HG03045 (cell line): ENCODE measurements around the gene FOXN3.

Source experiments
- ATAC-seq: cut with Tn5 transposase; IDR thresholded peaks from one replicate; pipeline ENCODE4 v1.9.1; 2021; ENCODE audit warnings: mild to moderate bottlenecking, moderate library complexity; ENCODE audit not compliant: unreplicated experiment

FOXN3 gene

GRCh38 chr14:89384636-89385035, 32.4 kb downstream of the FOXN3 start:
- no peak for ATAC-seq

- ATAC-seq = peak; percentile 81
Measured at GRCh38 chr14:89384023-89384422, 33.0 kb downstream of the FOXN3 start.

DNA sequence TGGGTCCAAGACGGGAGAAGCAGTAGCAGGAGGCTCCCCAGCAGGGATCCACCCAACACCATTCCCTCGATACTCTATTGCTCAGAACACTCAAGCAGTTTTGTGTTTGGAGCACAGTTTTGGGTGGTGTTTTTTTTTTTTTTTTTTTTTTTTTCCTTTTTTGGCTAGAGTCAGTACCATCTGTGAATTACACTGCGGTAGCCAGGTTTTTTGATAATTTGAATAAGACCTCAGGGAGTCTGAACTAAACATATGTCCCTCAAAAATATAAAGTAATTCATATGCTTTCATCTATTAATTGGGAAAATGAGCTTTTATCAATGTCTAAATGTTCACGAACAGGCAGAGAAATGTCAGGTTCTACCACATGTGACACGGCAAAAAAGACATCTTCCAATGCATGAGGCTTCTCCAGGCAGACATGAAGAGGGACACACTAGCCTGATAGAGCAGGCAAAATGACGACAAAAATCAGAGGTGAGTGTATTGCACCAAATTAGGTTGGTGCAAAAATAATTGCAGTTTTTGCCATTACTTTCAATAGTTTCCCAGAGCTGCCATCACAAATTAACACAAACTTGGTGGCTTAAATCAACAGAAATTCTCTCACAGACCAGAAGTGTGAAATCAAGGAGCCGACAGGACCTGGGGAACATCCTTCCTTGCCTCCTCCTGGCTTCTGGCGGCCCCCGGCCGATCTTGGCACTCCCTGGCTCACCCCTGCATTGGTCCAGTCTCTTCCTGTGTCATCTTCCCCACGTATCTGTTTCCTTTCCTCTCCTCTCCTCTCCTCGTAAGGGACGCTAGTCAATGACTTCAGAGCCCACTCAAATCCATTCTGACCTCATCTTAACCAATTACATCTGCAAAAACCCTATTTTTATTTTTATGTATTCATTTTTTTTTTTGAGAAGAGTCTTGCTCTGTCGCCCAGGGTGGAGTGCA, 33.9 kb downstream of the FOXN3 start:
- ATAC-seq = no peak

GRCh38 chr14:89382487-89382886, 34.5 kb downstream of the FOXN3 start:
- ATAC-seq = no peak

GRCh38 chr14:89379891-89380820, 36.9 kb downstream of the FOXN3 start:
- ATAC-seq = no peak

GRCh38 chr14:89379006-89379405, 38.0 kb downstream of the FOXN3 start:
- ATAC-seq = no peak

DNA sequence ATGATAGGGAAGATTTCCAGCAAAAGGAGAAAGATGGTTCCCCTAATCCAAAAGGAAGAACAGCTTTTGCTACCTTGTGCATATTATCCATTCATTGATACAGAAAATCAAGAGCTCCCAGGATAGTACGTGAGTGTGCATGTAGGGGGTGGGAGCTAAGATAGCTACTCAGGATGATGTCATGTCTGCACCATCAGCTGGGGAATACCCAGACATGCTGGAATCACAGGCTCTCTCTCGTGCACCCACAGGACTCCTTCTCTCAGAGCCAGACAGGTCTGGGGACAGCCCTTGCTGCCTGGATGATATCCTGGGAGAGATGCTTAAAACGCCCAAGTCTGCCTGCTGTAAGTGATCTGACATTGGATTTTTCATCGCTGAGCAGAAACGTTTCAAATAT, 38.9 kb downstream of the FOXN3 start:
- ATAC-seq = peak; percentile 77

- no peak for ATAC-seq
Measured at GRCh38 chr14:89377544-89377943, 39.5 kb downstream of the FOXN3 start.

GRCh38 chr14:89374908-89375307, 42.1 kb downstream of the FOXN3 start:
- no peak for ATAC-seq

DNA sequence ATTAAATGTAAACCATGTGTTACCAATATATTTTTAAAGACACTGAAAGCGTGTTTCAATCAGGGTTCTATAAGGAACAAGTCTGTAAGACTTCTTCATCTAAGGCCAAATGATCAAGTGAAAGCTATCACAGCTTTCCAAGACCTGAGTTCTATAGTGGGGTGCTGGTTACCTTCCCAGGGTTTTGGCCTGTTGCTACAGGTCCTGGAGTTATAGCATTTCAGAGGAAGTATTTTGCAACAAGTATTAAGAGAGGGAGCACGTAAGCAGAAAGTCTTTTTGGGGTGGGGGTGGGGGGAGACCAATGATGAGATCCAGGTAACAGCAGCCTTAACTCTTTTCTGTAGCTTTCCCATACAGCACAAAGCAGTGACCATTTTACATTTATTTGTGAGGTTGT, 43.8 kb downstream of the FOXN3 start:
- no peak for ATAC-seq

DNA sequence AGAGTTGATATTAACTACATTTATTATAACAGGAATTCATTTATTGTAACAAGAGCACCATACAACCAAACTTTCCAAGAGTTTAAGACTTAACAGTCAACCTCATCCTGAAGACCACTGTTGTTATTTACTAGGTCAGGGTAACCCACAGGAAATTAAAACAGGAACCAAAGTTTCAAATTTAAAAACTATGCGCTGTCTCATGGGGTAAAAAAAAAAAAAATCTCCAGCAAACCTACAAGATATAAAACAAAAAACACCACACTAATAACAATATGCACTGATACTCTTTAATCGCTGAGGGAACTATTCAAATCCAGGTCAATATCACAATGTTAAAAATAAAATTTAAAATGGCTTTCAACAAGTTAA, 44.5 kb downstream of the FOXN3 start:
- no peak for ATAC-seq

DNA sequence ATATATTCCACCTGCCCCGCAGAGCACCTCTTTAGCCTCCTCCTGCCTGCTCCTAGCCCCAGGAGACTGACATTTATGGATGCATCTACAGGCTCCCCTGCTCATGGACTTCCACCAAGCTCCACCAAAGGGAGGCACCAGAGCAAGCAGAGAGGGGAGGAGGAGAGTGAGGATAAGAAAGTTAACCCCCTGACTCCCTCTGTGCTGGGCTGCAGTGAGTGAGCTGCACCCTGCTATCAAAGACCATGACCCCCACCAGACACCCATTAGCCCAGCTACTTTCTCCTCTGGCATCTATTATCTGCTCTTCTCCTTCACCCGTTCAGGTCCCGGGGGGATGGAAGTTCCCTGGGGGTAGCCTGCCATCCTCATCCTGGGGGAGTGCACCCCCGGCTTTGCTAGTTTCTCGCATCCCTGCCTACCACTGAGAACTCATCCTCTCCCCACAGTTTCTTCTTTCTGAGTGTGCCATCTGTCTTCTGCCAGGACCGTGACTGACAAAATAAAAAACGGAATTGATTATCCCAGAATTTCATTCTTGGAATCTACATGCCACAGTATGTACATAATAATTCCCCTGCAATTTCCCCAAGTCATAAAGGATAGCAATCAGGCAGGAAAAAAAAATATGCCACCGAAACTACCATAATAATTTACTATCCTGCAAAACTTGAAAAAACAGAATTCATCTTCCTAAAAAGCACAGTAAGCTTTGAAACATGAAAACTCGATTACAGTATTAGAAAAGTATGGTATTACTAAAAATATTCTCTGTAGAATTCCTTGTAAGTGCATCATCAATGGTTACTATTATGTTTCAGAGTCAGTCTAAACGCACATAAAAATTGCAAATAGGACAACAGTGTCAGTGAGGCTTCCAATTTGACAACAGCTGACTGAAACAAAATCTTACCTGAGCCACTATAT, 45.2 kb downstream of the FOXN3 start:
- no peak for ATAC-seq

- ATAC-seq = no peak
Measured at GRCh38 chr14:89370781-89371180, 46.3 kb downstream of the FOXN3 start.

- ATAC-seq = no peak
Measured at GRCh38 chr14:89370381-89370780, 46.7 kb downstream of the FOXN3 start.

DNA sequence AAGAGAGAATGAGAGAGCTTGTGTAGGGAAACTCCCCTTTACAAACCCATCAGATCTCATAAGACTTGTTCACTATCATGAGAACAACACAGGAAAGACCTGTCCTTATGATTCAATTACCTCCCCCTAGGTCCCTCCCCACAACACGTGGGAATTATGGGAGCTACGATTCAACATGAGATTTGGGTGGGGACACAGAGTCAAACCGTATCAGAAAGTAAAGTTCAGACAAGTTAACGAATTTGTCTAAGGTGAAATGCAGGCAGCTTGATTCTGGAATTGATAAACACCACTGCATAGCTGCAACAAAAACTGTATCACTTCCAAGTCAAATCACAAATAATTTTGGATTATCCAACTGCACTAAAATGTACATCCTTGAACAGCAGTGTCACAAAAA, 47.4 kb downstream of the FOXN3 start:
- no peak for ATAC-seq

DNA sequence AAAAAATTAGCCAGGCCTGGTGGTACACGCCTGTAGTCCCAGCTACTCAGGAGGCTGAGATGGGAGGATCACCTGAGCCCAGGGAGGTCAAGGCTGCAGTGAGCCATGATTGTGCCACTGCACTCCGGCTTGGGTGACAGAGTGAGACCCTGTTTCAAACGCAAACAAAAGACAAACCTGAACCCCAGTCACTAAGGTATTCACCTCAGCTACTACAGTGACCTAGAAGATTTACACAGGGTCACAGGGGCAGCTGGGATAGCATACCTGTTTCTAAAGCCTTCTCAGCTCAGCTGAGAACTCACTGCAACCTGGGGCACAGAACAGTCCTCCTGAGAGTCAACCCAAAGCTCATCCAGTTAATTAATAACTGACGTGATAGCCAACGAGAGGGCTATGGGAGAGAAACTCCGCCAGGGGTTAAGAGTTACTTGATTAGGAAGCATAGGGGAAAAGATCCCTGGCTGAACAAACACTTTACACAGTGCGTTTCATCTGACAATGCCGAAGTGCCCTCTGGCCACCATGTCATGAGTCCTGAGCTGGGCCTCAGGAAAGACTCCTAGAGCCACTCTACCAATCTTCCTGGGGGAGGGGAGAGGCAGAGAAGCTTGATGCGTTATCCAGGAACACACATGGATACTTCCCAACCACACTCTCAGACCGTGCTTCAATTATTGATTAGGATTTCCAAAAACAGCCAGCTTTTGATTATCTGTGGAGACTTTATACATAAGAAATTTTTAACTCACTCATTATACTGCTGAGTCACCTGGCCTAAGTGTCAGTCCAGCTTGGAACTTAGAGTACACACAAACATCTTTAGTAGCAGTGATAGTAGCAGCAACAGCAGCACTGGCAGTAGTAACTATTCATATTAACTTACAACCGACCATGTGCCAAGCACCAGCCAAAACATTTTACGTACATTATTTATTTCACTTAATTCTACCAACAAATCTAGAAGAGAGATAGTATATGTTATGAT, 48.2 kb downstream of the FOXN3 start:
- ATAC-seq = no peak

DNA sequence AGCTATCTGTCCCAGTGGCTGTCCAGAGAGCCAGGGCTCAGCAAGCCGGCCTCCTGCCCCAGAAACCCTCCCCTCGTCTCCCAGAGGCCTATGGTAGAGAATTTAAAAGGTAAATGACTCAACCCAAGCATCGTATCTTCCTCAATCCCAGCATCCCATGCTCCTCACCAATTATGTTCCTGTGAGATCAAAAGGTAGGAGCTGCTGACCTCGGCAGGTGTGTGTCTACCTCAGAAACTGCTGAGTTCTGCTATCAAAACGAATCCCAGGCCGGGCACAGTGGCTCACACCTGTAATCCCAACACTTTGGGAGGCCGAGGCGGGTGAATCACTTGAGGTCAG, 49.3 kb downstream of the FOXN3 start:
- no peak for ATAC-seq

DNA sequence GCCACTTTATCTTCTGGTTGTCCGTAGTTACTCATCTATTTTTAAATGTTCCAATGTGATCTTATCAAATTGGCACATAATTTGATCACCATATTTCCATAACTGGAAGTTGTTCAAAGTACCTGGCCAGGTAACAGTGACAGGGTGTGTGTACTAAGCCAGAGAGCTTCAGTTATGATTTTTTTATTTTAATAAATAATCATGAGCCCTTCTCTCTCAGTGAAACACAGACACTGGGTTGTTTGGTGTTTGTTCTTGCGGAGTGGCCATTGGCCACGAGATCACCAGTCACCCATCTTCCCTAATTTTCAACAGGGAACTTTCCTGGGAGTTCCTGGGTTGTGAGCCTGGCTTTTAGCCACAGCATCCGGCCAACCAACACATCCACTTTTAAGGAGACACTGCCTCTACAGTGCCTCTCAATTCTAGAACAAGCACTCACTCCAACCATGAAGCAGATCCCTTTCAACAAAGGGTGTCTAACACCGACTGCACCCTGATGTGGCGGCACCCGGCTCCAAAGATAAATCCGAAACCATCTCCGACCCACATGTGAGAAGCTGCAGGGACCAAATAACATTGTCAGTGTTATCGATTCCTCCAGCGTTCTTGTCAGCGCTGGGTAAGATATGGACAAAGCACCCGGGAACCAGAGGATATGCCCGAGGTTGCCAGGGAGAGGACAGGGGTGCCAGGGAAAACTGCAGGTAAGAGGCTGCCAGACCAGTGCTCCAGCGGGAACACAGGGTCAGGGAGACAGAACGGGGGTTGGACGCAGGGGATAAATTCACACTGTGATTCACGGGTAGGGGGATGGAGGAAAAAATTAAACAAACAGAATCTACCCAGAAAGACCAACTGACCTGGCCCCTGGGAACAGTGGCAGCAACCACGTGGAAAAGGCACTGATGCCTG, 49.9 kb downstream of the FOXN3 start:
- ATAC-seq = no peak
